Natural killer cell treated with Interleukin-12 subunit alpha and Interleukin-12 subunit beta and Interleukin-15 and Interleukin-18, amount 100 ng/mL, for 72 hours (primary cell): ENCODE data around the gene RERE. TPM values are rescaled to one million over a fixed set of nuclear protein-coding genes. Genes with fewer than 3 reads are reported as not detected.

Experiments used
- ATAC-seq, 2 donors: fragments of 150-1000 bp; cut with Tn5 transposase in 1 of 2; sonication (Bioruptor Pico), chemical (Tn5 transposase) in 1 of 2; 2 replicates each; pipeline ENCODE4 v1.10.0; 2021
- DNase-seq: peaks from one replicate; pipeline ENCODE4 v3.0.0; 2022; ENCODE audit warnings: low spot score
- H3K27ac Mint-ChIP-seq, 2 donors: 1 replicate in 1 of 2; 2 replicates in 1 of 2; pipeline ENCODE4 v1.8.0; 2022; ENCODE audit warnings: mixed read lengths in 2 of 2, mild to moderate bottlenecking in 1 of 2, moderate library complexity in 1 of 2
- H3K27me3 Mint-ChIP-seq, 2 donors: 1 replicate in 1 of 2; 2 replicates in 1 of 2; pipeline ENCODE4 v1.8.0; 2022; ENCODE audit warnings: mixed read lengths in 2 of 2
- H3K36me3 Mint-ChIP-seq: one replicate; pipeline ENCODE4 v1.8.0; 2022; ENCODE audit warnings: mixed read lengths
- H3K4me1 Mint-ChIP-seq, 2 donors: 1 replicate in 1 of 2; 2 replicates in 1 of 2; pipeline ENCODE4 v1.8.0; 2022; ENCODE audit warnings: low read depth in 2 of 2, mixed read lengths in 2 of 2, mild to moderate bottlenecking in 1 of 2
- H3K4me3 Mint-ChIP-seq: one replicate; pipeline ENCODE4 v1.8.0; 2022; ENCODE audit warnings: mixed read lengths
- H3K9me3 Mint-ChIP-seq: 2 replicates; pipeline ENCODE4 v1.8.0; 2022; ENCODE audit warnings: mixed read lengths
- total RNA-seq, 2 donors: library from RNA; stranded (reverse); gene quantifications; one replicate each; pipeline ENCODE4 v1.2.3, GENCODE V29; 2022

RERE gene
- total RNA-seq, 2 donors from 2014 or later: 38.2 to 72.4 TPM

DNA sequence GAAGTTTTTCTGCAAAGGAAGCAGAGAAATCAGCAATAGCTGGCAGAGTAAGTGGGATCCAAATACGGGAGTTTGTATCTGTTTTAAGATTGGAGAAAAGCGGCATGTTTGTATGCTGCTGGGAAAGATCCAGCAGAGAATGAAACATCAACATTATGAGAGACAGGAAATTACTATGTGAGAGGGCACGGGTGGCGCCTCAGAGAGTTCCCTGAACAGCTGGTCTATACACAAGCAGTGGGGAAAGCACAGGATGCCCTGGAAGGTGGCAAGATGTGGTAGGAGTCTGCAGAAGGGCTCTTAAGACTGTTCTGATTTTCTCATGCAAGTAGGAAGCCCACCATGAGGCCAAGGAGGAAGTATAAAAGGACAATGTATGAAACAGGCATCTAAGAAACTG is 130.4 kb downstream of the RERE start:
- H3K4me1 Mint-ChIP-seq: peaks cover 10 to 13% of the 10 kb centered on the region in 2 donors
- ATAC-seq (peak in 1 of 2 donors; percentile 53), DNase-seq (no peak)
- no peak overlapping the region for H3K27ac Mint-ChIP-seq
- H3K36me3 Mint-ChIP-seq: no peaks in the 10 kb centered on the region
- H3K9me3 Mint-ChIP-seq: no peaks in the 10 kb centered on the region
- H3K4me3 Mint-ChIP-seq: no peak overlapping the region
- H3K27me3 Mint-ChIP-seq: no peaks in the 10 kb centered on the region

- ATAC-seq (no peak), DNase-seq (no peak)
- Mint-ChIP-seq H3K36me3 (no peaks in the 10 kb centered on the region), H3K4me1 (peaks cover 13 to 17% of the 10 kb centered on the region in 2 donors), H3K27ac (no peak overlapping the region), H3K9me3 (no peaks in the 10 kb centered on the region), H3K4me3 (no peak overlapping the region), H3K27me3 (no peaks in the 10 kb centered on the region)
Measured at GRCh38 chr1:8685463-8685862, 132.0 kb downstream of the RERE start.

DNA sequence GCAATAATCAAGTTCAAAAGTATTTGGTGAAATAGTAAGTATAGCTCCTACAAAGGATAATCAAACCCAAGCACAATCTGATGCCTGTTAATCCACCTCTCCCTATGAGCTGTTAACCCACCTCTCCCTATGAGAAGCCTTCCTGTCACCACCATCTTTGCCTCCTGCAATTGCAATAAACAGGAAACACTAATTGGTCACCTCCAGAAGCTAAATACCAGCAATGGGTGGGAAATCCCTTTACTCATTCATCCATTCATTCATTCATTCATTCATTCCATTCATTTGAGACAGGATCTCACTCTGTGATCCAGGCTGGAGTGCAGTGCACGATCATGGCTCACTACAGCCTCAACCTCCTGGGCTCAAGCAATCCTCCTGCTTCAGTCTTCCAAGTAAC is 132.8 kb downstream of the RERE start:
- Mint-ChIP-seq H3K27ac (no peak overlapping the region), H3K4me1 (peaks cover 13 to 17% of the 10 kb centered on the region in 2 donors), H3K9me3 (no peaks in the 10 kb centered on the region), H3K36me3 (no peaks in the 10 kb centered on the region), H3K4me3 (no peak overlapping the region), H3K27me3 (no peaks in the 10 kb centered on the region)
- DNase-seq (no peak), ATAC-seq (no peak)

GRCh38 chr1:8682573-8682972 is 134.9 kb downstream of the RERE start:
- peaks cover 15 to 17% of the 10 kb centered on the region in 2 donors for H3K4me1 Mint-ChIP-seq
- H3K27me3 Mint-ChIP-seq: no peaks in the 10 kb centered on the region
- no peak overlapping the region for H3K4me3 Mint-ChIP-seq
- no peaks in the 10 kb centered on the region for H3K9me3 Mint-ChIP-seq
- ATAC-seq (no peak), DNase-seq (no peak)
- no peak overlapping the region for H3K27ac Mint-ChIP-seq
- no peaks in the 10 kb centered on the region for H3K36me3 Mint-ChIP-seq

DNA sequence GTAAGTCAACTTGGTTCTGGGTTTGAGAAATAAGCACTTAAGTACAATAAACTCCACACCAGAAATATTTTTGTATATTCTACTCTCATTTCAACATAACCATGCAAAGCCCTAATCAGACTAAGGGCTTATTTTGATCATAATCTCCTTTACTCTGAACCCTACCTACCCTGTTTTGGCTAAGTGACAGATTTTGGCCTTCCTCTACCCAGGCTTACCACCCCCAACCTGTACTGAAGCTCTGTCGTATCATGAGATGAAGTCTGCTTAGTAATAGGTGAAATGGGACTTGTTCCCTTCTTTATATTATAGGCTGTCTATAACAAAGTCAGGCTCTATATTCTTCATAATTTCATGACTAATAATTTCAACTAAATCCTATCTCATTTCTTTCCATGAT is 135.5 kb downstream of the RERE start:
- Mint-ChIP-seq H3K27ac (no peak overlapping the region), H3K4me3 (no peak overlapping the region)
- ATAC-seq: no peak

DNA sequence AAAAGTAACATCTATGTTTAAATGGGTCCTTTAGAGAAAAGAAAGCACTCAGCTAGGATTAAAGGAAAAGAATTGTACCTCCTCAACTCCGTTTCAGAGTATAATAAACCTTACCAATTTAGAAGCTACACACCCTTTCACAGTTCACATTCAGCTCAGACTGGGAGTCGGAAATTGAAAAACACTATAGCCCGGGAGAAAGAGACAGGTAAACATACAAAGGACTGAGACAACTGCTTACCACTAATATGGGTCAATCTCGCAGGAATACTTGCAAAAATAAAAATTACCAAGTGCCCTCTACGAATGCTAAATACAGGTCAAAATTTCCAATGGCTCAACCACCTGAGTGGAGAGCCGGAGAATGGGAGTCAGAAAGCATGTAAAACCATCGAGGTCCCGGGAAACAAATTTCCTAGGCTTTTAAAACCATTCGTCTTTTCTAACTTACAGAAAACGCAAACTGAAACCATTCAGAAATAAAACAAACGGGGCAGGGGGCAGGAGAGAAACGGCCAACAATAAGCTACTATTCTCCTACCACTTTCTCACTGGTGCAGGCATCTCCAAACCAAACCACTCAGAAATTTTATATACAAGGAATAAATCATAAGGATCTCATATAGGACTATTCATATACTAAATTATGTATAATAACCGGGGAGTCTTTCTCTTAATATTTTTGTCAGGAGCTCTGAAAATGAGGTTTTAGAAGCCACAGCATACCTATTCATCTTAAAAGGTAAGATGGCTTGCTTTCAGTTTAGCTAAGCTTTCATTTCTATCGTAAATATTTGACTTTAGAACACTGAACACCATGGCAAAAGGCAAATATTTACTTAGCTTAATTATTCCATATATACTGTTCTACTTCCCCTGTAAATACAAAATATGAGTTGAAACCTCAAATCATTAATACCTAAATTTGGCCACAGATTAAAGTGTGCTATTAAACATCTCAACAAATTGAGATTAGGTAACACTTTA is 136.5 kb downstream of the RERE start:
- DNase-seq (no peak), ATAC-seq (no peak)
- Mint-ChIP-seq H3K9me3 (no peaks in the 10 kb centered on the region), H3K27me3 (no peaks in the 10 kb centered on the region), H3K4me1 (peaks cover 9 to 13% of the 10 kb centered on the region in 2 donors), H3K27ac (no peak overlapping the region), H3K4me3 (no peak overlapping the region), H3K36me3 (no peaks in the 10 kb centered on the region)

More for the DNA sequence above, 135.5 kb downstream of the RERE start:
- H3K36me3 Mint-ChIP-seq: no peaks in the 10 kb centered on the region
- no peaks in the 10 kb centered on the region for H3K27me3 Mint-ChIP-seq
- no peaks in the 10 kb centered on the region for H3K9me3 Mint-ChIP-seq
- no peak for DNase-seq
- peaks cover 13 to 15% of the 10 kb centered on the region in 2 donors for H3K4me1 Mint-ChIP-seq

- Mint-ChIP-seq H3K9me3 (no peaks in the 10 kb centered on the region), H3K27me3 (no peaks in the 10 kb centered on the region), H3K36me3 (no peaks in the 10 kb centered on the region), H3K4me1 (peaks cover 9 to 13% of the 10 kb centered on the region in 2 donors), H3K4me3 (no peak overlapping the region), H3K27ac (no peak overlapping the region)
- DNase-seq (no peak), ATAC-seq (no peak)
Measured at GRCh38 chr1:8679929-8680663, 137.3 kb downstream of the RERE start.

GRCh38 chr1:8679395-8679800 is 138.0 kb downstream of the RERE start:
- H3K4me1 Mint-ChIP-seq: peaks cover 7 to 9% of the 10 kb centered on the region in 2 donors
- H3K27me3 Mint-ChIP-seq: no peaks in the 10 kb centered on the region
- DNase-seq (no peak), ATAC-seq (no peak)
- H3K27ac Mint-ChIP-seq: no peak overlapping the region
- H3K4me3 Mint-ChIP-seq: no peak overlapping the region
- no peaks in the 10 kb centered on the region for H3K9me3 Mint-ChIP-seq
- H3K36me3 Mint-ChIP-seq: no peaks in the 10 kb centered on the region

DNA sequence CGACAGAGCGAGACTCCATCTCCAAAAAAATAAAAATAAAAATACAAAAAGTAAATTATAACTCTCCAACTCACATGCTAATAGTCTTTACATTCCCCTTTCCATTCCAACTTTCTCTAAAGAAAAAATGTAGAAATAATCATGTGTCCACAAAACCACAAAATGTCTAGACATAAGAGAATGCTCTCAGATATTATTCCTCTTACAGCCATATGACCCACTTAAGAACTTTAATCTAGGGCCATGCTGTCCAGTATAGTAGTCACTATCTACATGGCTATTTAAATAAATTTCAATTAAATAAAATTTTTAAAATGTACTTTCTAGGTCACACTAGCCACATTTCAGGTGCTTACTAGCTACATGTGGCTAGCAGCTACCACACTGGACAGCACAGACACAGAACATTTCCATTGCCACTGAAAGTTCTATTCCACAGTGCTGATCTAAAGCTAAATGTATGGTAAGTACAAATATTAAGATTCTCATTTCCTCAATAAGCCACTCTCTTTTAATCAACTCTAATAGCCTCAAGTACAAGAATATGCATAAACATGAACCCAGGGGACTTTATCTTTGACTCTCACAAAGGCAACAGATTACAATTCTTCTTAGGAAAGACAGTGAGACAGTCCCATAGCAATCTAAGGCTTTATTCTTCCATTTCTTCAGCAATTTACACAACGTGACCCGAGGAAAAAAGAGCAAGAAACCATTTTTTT is 138.6 kb downstream of the RERE start:
- no peaks in the 10 kb centered on the region for H3K9me3 Mint-ChIP-seq
- H3K4me3 Mint-ChIP-seq: no peak overlapping the region
- H3K27me3 Mint-ChIP-seq: no peaks in the 10 kb centered on the region
- H3K27ac Mint-ChIP-seq: no peak overlapping the region
- DNase-seq: no peak
- peaks cover 7 to 9% of the 10 kb centered on the region in 2 donors for H3K4me1 Mint-ChIP-seq
- no peaks in the 10 kb centered on the region for H3K36me3 Mint-ChIP-seq
- no peak for ATAC-seq

DNA sequence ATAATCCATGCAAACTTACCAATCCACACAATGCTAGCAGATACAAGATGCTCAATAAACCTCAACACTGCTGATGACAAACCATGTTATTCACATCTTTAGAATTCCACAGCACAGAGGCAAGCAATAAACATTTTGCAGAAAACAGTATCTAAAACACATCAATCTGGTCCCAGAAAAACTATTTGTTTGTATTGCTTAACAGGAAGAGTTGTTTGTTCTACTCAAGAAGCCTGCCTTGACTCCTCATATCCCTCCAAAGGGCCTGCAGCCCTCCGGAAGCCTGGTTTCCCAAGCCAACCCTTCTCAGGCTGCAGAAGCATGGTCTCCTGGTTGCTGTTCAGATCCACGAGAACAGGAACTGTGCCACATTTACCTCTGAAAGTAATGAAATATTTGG is 139.7 kb downstream of the RERE start:
- peak overlapping the region in 1 of 2 donors; percentile 18 for H3K27ac Mint-ChIP-seq
- ATAC-seq: no peak
- H3K4me1 Mint-ChIP-seq: peaks cover 7 to 9% of the 10 kb centered on the region in 2 donors
- no peaks in the 10 kb centered on the region for H3K36me3 Mint-ChIP-seq
- no peak for DNase-seq
- no peaks in the 10 kb centered on the region for H3K27me3 Mint-ChIP-seq
- no peak overlapping the region for H3K4me3 Mint-ChIP-seq
- H3K9me3 Mint-ChIP-seq: no peaks in the 10 kb centered on the region

GRCh38 chr1:8676813-8677212 is 140.6 kb downstream of the RERE start:
- Mint-ChIP-seq H3K9me3 (no peaks in the 10 kb centered on the region), H3K27me3 (no peaks in the 10 kb centered on the region), H3K36me3 (no peaks in the 10 kb centered on the region), H3K4me3 (no peak overlapping the region), H3K4me1 (peaks cover 5 to 7% of the 10 kb centered on the region in 2 donors), H3K27ac (peak overlapping the region in 1 of 2 donors; percentile 52)
- DNase-seq (no peak), ATAC-seq (no peak)

GRCh38 chr1:8676072-8676471 is 141.4 kb downstream of the RERE start:
- no peak for DNase-seq
- no peak for ATAC-seq
- no peaks in the 10 kb centered on the region for H3K27me3 Mint-ChIP-seq
- H3K4me1 Mint-ChIP-seq: peaks cover 6 to 10% of the 10 kb centered on the region in 2 donors
- H3K27ac Mint-ChIP-seq: no peak overlapping the region
- H3K36me3 Mint-ChIP-seq: no peaks in the 10 kb centered on the region
- no peak overlapping the region for H3K4me3 Mint-ChIP-seq
- no peaks in the 10 kb centered on the region for H3K9me3 Mint-ChIP-seq

- no peak overlapping the region for H3K4me3 Mint-ChIP-seq
- no peak for DNase-seq
- peaks cover 17 to 22% of the 10 kb centered on the region in 2 donors for H3K4me1 Mint-ChIP-seq
- no peaks in the 10 kb centered on the region for H3K27me3 Mint-ChIP-seq
- no peak for ATAC-seq
- no peaks in the 10 kb centered on the region for H3K36me3 Mint-ChIP-seq
- no peaks in the 10 kb centered on the region for H3K9me3 Mint-ChIP-seq
- no peak overlapping the region for H3K27ac Mint-ChIP-seq
Measured at GRCh38 chr1:8674912-8675311, 142.5 kb downstream of the RERE start.
